ENCODE measurements around the gene USB1.

DNA sequence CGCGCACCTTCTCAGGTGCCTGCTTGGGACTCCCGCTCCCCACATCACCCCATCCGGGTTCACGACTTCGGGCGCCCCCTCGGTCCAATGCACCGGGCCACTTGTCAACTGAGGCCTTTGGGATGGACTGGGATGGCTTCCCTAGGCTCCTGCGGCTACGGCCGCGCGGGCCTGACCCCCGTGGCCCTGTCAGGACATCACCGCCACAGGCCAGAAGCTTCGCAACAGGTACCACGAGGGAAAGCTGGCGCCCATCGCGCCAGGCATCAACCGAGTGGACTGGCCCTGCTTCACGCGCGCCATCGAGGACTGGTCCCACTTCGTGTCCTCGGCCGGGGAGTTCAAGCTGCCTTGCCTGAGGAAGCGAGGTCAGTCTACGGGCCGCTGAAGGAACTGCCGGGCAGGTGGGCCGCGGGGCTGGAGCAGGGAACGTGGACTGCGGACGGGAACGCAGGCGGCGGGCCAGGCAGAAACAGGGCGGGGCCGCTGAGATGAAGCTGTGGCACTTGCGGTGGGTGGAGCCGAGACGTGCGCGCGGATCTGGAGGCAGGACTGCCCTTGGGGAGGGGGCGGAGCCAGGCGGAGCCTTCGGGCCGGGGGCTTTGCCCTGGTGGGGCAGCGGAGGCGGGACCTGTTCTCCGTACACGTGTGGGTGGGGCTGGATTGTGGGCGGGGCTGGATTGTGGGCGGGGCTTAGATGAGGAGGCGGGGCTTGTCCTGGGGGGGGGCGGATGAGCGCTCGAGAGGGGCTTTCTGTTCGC is 16.6 kb upstream of the USB1 start:
- TF ChIP-seq, protein P1, sequence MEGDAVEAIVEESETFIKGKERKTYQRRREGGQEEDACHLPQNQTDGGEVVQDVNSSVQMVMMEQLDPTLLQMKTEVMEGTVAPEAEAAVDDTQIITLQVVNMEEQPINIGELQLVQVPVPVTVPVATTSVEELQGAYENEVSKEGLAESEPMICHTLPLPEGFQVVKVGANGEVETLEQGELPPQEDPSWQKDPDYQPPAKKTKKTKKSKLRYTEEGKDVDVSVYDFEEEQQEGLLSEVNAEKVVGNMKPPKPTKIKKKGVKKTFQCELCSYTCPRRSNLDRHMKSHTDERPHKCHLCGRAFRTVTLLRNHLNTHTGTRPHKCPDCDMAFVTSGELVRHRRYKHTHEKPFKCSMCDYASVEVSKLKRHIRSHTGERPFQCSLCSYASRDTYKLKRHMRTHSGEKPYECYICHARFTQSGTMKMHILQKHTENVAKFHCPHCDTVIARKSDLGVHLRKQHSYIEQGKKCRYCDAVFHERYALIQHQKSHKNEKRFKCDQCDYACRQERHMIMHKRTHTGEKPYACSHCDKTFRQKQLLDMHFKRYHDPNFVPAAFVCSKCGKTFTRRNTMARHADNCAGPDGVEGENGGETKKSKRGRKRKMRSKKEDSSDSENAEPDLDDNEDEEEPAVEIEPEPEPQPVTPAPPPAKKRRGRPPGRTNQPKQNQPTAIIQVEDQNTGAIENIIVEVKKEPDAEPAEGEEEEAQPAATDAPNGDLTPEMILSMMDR (IDR thresholded peaks at IDR 0.05), result no peak
- no peak for TF ChIP-seq POLR2A (IDR thresholded peaks at IDR 0.05)

Data from heart left ventricle (tissue), 13 donors.